Jurkat, Clone E6-1 (cell line): ENCODE data around the gene ERO1A.

Experiments used
- DNase-seq: peaks from one replicate; pipeline ENCODE4 v3.0.0-alpha.2; 2011; ENCODE audit warnings: low read depth, low spot score
- H3K4me3 ChIP-seq: 2 replicates; pipeline ENCODE4 v1.5.1; 2011; ENCODE audit warnings: mild to moderate bottlenecking, low read length, control low read depth, moderate library complexity

ERO1A gene

DNA sequence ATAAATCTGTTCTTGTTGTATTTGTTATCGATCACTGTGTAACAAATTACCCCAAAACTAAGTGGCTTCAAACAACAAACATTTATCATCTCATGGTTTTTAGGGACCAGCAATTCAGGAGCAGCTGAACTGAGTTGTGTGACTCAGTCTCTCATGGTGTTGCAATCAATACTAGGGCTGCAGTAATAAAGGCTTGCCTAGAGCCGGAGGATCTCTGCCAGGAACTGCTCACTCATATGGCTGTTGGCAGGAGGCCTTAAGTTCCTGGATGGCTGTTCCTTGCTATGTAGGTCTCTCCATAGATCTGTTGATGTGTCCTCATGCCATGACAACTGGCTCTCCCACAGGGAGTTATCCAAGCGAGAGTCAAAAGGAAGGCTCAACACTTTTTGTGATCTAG lies 7.9 kb upstream of the ERO1A start:
- H3K4me3 ChIP-seq: no peak overlapping the region
- DNase-seq: no peak

DNA sequence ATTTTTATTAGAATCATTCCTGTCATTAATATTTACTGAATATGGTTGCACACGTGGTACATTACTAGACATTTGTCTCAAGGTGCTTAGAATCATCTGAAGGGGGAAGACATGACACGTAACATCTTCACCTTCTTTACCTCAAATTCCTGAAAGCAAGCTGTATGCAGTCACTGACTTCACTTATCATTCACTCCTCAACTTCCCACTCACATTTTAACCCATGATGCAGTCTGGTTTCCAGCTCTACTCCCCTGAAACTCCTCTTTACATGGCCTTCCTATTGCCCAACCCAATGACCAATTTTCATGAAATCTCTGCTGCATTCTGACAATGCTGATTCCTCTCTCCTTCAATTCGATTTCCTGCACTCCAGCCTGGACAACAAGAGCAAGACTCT lies 5.9 kb upstream of the ERO1A start:
- DNase-seq: no peak
- H3K4me3 ChIP-seq: no peak overlapping the region

DNA sequence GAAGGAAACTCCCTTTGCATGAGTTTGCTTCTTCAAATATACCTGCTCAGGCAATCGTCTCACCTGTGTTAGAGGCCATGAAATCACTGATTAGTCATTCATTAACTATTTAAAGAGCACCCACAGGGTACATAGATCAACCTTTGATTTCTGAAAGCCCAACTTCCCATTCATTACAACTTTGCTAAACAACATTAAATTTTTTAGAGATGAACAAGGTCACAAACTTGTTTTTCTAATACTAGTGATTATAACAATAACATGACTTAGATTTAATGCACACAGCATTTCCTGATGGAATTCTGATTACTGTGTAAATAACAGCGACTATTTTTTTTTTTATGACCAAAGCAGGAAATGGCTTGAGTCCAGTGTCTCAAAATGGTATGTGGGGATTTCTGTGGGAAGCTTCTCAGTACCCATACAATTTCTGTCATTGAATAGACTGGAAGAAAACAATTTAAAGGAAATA lies 5.4 kb upstream of the ERO1A start:
- H3K4me3 ChIP-seq: no peak overlapping the region
- DNase-seq: no peak

DNA sequence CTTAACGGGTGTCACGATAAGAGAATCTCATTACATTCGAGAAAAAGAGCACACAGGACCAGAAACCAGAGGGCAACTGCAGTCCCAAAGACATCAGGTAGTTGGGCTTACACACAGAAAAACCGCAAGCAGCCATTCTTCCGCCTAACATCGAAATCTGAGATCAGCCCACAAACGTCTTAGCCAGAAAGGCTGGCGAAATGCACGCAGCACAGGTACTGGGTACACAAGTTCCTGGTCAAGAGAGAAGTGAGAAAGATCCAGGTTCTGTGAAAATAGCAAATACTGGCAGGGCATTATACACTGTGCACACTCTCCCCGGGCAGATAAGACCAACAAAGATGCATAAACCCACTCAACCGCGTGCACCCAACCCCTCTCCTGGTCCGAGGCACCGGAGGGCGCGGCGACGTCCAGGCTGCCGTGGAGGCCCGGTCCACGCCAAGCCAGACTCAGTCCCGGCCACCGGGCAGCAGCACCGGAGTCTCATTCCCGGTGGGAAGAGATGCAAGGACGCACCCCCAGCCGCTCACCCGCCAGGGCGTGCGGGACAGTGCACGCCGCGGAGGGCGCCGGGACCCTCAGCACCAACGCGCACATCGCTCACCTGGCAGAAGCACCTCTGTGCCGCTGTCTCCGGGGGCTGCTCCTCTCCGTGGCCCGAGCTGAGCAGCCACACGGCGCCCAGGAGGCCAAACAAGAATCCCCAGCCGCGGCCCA lies 437 bp downstream of the ERO1A start:
- peak overlapping the region; percentile 92 for H3K4me3 ChIP-seq
- DNase-seq: peak; percentile 81

DNA sequence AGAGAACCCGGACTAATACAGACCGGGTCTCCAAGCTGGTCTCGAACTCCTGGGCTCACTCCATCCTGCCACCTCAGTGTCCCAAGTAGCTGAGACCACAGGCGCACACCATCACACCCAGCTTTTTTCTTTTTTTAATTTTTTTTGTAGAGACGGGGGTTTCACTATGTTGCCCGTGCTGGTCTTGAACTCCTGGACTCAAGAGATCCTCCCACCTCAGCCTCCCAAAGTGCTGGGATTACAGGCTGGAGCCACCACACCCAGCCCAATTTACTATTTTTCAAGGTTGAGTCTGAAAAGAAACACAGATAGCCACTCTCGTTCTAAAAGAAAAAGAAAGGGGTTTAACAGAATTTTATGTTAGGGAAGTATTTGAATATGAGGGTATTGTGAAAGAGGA lies 1.8 kb downstream of the ERO1A start:
- H3K4me3 ChIP-seq: no peak overlapping the region
- no peak for DNase-seq

DNA sequence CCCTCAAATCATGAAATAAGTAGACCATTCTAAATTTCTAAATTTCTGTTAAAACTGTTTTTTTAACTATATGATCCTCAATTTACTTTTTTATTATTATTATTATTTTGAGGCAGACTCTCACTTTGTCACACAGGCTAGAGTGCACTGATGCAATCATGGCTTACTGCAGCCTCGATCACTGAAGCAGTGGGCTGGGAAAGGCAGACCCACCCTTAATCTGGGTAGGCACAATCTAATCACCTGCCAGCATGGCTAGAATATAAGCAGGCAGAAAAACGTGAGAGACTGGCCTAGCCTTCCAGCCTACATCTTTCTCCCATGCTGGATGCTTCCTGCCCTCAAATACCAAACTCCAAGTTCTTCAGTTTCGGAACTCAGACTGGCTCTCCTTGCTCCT lies 2.3 kb downstream of the ERO1A start:
- DNase-seq: no peak
- no peak overlapping the region for H3K4me3 ChIP-seq

DNA sequence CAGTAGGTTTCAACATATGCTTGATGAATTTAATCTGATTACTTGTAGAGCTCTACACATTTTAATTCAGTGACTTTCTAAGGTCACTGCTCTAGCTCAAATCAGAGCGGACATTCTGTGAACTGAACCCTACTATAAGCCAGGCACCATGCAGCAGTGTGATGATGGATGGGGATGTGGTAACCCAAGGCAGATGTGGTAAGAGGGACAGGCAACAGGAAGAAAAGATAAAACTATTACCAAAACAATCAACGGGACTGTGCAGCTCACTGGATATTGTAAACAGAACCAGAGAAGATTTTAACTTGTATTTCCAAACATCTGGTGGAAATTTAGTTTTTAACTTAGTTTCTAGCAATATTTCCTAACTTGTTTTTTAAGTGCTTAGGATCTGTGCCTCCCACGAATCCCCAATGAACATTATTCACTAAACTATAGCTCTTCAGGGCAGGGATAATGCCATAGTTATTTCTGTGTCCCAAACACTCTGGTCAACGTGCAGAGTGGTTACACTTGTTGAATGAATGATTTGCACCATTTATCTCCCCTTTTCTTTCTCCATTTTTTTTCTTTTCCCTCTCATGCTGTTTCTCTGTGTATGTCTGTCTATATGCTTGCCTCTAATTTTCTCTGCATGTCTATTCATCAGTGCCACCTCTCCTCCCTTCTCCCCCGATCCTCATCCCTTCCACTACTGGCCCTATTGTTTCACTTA lies 3.0 kb downstream of the ERO1A start:
- peak; percentile 50 for DNase-seq

DNA sequence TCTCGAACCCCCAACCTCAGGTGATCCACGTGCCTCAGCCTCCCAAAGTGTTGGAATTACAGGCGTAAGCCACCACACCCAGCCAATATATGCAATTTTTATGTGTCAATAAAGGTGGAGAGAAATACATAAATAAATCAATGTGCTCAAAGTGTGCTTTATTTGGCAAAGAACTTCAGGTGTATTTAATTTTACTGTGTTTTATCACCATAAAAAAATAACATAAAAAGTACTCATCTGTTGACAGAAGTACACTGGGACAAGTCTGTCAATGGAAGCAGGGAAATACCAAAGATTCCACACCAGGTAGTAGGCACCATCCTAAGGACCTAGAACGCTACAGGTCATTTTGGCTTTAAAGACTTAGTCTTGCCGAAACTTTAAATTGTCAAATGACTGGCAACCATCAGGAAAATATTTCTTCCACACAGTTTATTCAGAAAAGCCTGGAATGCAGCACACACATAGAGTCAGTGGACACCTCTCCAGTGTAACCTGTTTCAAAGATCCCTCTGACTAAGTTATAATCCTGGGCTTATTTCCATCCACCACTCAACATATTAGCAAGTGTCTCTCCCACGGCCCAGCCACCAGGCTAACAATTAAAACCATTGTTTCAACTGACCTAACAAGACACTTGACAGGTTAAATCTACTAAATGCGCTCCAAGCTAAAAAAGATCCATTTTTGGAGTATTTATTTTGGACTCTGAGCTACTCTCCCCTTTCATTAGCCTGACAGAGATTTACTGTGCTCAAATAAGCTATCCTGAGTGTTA lies 4.2 kb downstream of the ERO1A start:
- no peak overlapping the region for H3K4me3 ChIP-seq
- DNase-seq: no peak

More for the DNA sequence above, 3.0 kb downstream of the ERO1A start:
- no peak overlapping the region for H3K4me3 ChIP-seq

DNA sequence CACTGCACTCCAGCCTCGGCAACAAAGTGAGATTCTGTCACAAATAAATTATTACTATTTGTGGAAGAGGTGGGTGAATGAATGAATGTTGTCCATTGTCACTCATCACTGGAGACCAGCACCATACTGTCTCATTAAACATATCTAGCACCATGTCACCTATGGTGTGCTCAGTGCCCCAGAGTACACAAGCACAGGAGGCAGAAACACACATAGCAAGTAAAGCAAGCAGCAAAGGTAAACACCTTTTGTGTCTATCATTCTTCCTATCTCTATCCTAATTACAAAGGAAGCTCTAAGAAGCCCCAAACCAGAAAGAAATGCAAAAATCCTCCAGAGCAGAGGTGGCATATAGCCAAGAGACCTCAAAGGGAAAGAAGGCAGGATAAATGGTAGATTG lies 9.2 kb downstream of the ERO1A start:
- H3K4me3 ChIP-seq: no peak overlapping the region
- no peak for DNase-seq

DNA sequence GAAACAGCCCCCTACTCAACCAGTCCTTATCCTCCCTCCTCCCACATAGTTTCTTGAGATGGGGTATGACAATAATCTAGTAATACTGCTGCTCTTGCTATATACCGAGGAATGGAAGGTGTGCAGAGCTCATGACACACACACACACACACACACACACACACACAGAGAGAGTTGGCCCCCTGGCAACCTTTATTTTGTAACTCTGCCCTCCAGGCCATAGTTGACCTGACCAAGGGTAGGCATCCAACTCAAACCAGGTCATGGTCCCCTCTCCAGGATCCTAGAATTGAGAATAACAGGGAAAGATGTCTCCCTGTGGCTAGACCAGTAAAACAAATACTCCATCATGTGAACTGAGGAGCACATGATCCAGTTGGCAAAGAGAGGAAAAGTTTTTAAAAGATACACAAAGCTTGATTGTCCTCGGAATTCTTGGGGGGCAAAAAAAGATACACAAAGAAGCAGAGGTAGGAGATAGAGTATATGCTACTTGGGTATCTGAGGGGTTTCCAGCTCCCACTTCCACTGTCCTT lies 11.3 kb downstream of the ERO1A start:
- no peak for DNase-seq
- no peak overlapping the region for H3K4me3 ChIP-seq

DNA sequence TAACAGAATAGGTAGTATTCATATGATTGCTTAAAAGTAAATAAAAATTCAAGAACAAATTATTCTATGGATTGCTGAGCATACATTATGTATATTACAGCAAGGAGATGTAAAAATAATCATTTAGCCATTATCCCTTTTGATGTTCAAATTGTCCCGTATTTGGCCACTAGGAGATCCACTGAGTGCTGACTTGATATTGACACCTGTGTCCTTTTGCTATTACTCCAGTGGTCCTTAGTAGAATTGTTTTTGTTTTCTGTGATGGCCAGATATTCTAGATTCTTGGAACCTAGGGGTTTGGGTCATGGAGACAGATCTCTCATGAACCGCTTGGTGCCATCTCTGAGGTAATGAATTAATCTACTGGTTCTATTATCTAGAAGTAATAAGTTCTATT lies 16.8 kb downstream of the ERO1A start:
- DNase-seq: no peak
- no peak overlapping the region for H3K4me3 ChIP-seq

DNA sequence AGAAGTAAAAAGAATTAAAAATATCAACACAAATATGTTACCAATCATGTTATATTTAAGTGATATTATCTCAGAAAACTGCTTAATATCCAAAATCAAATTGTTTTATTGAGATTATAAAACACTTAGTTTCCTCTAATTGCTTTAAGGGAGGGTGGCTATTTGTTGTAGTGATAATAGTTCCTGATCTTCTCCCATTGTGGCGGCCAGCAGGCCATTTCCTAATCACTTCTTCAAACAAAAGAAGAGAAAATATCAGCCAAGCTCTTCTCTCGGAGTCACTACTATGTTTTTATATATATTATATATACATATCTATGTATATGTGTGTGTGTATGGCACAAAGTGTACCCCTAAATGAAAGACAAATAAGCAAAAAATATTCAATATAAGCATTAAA lies 31.5 kb downstream of the ERO1A start:
- DNase-seq: no peak
- H3K4me3 ChIP-seq: no peak overlapping the region

DNA sequence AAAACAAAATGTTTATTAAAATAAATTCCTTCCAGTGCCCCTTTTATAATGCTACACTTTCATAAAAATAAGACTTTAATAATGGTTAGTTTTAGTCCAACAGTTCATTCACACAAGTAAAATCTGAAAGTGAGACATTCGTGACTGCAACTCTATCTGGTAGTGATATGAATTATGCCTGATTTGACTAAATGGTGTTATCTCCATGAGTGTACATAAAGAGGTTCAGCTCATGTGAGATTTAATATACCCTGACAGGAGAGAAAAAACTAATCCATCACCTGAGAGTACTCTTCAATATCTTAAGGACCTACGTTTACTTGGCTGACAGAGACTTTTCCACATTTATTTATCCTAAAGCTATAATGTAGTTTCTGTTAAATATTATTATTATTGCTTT lies 34.0 kb downstream of the ERO1A start:
- DNase-seq: no peak
- H3K4me3 ChIP-seq: no peak overlapping the region

DNA sequence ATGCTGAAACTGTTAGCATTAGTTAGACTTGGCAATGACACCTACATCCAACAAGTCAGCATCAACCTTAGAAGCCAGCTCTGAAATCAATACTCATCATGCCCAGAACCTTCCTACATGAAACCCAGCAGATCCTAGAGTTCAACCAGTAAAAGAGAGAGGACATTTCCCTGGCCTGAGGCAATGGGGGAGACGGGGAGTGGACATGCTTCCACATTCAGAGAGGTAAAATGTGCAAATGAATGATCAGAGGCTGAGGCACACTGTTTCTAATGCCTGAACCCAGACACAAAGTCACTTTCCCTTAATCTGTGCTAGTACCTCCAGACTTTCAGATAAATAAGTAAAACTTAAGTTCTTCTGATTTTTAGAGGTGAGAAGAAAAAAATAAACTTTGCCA lies 34.5 kb downstream of the ERO1A start:
- H3K4me3 ChIP-seq: no peak overlapping the region
- DNase-seq: no peak

DNA sequence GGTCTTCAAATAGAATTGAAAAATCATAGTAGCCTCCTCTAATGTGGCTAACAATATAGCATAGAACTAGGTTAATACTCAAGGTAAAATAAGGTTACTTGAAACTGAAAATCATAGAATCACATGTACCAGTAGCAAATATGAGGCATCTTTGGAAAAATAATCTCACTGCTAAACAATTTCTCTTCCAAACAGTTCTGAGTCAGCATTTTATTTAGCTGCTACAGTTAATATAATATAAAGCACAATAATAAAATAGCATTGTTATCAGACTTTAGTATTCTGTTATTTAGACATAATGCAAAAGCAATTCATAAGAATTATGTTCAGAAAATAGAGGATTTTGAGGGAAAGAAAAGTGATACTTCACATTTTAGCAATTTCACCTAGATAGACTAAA lies 35.0 kb downstream of the ERO1A start:
- DNase-seq: no peak
- no peak overlapping the region for H3K4me3 ChIP-seq

DNA sequence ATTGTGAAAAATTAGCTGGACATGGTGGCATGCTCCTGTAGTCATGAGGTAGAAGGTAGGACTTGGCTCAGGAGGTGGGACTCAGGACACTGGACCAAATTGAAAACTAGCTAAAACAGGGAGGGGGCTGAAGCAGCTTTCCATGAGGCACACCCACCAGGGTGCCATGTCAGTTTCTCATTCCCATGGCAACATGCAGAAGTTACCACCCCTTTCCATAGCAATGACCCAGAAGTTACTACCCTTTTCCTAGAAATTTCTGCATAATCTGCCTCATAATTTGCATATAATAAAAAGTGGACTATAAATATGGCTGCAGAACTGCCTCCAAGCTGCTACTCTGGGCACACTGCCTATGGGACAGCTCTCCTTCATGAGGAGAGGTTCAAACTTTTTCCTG lies 38.5 kb downstream of the ERO1A start:
- DNase-seq: no peak
- H3K4me3 ChIP-seq: no peak overlapping the region

DNA sequence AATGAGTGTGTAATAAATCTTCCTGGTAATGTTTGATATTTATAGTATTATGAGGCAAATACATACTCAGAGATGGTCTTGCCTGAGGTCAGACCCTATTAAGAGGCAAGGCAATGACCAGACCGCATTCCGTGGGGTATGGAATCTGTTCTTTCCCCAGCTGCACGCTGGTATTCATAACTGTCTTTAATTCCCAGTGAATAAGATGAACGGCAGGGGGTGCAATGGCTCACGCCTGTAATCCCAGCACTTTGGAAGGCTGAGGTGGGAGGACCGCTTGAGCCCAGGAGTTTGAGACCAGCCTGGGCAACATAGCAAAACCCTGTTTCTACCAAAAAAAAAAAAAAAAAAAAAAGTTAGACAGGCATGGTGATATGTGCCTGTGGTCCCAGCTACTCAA lies 44.6 kb downstream of the ERO1A start:
- H3K4me3 ChIP-seq: no peak overlapping the region
- DNase-seq: no peak

DNA sequence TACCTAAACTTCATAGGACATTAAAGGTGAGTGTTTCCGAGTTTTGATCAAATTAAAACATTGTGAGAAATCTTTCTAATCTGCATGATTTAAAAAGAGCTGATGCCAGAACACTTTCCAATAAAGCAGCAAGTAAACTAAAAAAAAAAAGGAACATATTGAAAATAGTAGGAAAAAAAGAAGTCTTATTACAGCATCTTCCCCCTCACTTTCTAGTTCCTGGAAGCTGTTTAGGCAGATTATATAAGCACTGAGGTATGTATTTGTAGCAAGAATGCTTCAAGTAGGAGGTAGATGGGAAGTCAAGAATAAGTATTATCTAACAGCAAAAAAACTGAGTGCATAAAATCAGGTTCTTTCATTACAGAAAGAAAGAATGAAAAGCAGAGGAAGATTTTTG lies 45.8 kb downstream of the ERO1A start:
- no peak overlapping the region for H3K4me3 ChIP-seq
- no peak for DNase-seq

DNA sequence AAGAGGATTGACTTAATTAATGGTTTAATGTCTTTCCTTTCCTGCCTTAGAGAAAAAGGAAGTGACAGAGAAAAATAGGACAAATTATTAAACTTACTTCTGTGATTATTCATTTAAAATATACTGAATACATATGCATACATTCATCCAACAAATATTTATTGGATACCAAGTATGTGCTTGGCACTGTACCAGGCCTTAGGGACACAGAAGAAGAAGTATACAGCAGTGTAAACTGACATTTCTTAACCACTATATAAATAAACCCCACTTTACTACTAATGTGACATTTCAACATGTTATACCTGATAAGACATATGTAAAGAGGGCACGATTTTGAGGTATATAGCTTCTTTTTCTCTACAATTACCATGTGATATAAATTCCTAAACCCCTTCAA lies 53.6 kb downstream of the ERO1A start:
- no peak overlapping the region for H3K4me3 ChIP-seq
- no peak for DNase-seq

DNA sequence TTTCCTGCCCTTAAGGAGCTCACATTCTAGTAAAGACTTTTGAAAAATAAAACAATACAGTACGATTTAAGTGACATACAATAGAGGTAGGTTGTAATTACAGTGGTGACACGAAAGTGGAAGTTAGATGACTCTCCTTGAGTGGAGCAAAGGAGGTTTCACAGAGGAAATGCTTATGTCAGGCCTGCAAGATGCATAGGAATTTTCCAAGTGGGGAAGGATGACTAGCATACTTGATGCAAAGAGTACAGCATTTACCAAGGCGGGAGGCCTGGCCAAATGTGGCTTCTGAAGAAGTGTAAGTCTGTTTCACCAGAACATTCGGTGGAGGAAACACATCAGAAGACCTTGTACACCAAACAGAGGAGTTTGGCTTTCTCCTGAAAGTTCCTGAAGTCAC lies 55.2 kb downstream of the ERO1A start:
- no peak overlapping the region for H3K4me3 ChIP-seq
- DNase-seq: no peak
